HepG2 (cell line): Measurements from ENCODE around the gene CDK18. TPM values are rescaled to one million over a fixed set of nuclear protein-coding genes. Genes with fewer than 3 reads are reported as not detected.
A peak's percentile ranks its signal among the peaks of the same experiment; 100 is the strongest.

Experiments used
- CBX5 ChIP-seq: sonication (generic); formaldehyde crosslinking; IDR thresholded peaks from 2 replicates; pipeline ENCODE4 v1.4.0; 2020; ENCODE audit warnings: missing genetic modification reagents, borderline replicate concordance
- ESRRA ChIP-seq: sonication (generic); formaldehyde crosslinking; IDR thresholded peaks from 2 replicates; pipeline ENCODE4 v1.5.1; 2020; ENCODE audit warnings: mild to moderate bottlenecking, low read depth, missing genetic modification reagents
- FLYWCH1 ChIP-seq: sonication (generic); formaldehyde crosslinking; IDR thresholded peaks from 2 replicates; pipeline ENCODE4 v1.8.1; 2023; ENCODE audit warnings: mild to moderate bottlenecking, missing genetic modification reagents
- FOXM1 ChIP-seq: sonication (generic); formaldehyde crosslinking; IDR thresholded peaks from 2 replicates; pipeline ENCODE4 v1.5.0; 2020; ENCODE audit warnings: missing genetic modification reagents
- HOXD1 ChIP-seq: sonication (generic); formaldehyde crosslinking; IDR thresholded peaks from 2 replicates; pipeline ENCODE4 v1.5.0; 2020; ENCODE audit warnings: missing genetic modification reagents
- MTA3 ChIP-seq: sonication (generic); formaldehyde crosslinking; IDR thresholded peaks from 2 replicates; pipeline ENCODE4 v1.4.0; 2020; ENCODE audit warnings: missing genetic modification reagents
- MTF2 ChIP-seq: sonication (generic); formaldehyde crosslinking; IDR thresholded peaks from 2 replicates; pipeline ENCODE4 v1.5.0; 2020; ENCODE audit warnings: missing genetic modification reagents, borderline replicate concordance
- PAF1 ChIP-seq: IDR thresholded peaks from 2 replicates; pipeline ENCODE4 v1.6.1; 2016; ENCODE audit warnings: missing genetic modification reagents, missing compliant biosample characterization
- RCOR2 ChIP-seq: IDR thresholded peaks from 2 replicates; pipeline ENCODE4 v1.6.1; 2016; ENCODE audit warnings: missing biosample characterization, missing genetic modification reagents
- SMAD3 ChIP-seq: sonication (generic); formaldehyde crosslinking; IDR thresholded peaks from 2 replicates; pipeline ENCODE4 v1.4.0; 2020; ENCODE audit warnings: missing genetic modification reagents
- THAP11 ChIP-seq: IDR thresholded peaks from 2 replicates; pipeline ENCODE4 v1.6.1; 2016; ENCODE audit warnings: missing biosample characterization, missing genetic modification reagents
- TSC22D2 ChIP-seq: sonication (generic); formaldehyde crosslinking; IDR thresholded peaks from 2 replicates; pipeline ENCODE4 v1.5.1; 2020; ENCODE audit warnings: missing genetic modification reagents, mild to moderate bottlenecking, borderline replicate concordance
- ZKSCAN1 ChIP-seq: fragments of 150-350 bp; IDR thresholded peaks from 2 replicates; pipeline ENCODE4 v1.6.1; 2014; ENCODE audit warnings: low read length
- ZNF160 ChIP-seq: sonication (generic); formaldehyde crosslinking; IDR thresholded peaks from 2 replicates; pipeline ENCODE4 v1.8.0; 2022; ENCODE audit warnings: mild to moderate bottlenecking, inconsistent platforms, missing genetic modification reagents
- ZNF205 ChIP-seq: IDR thresholded peaks from 2 replicates; pipeline ENCODE4 v1.6.1; 2018; ENCODE audit warnings: missing biosample characterization, missing genetic modification reagents
- ZNF446 ChIP-seq: sonication (generic); formaldehyde crosslinking; IDR thresholded peaks from 2 replicates; pipeline ENCODE4 v1.5.0; 2020; ENCODE audit warnings: mild to moderate bottlenecking, missing genetic modification reagents
- ZNF879 ChIP-seq: sonication (generic); formaldehyde crosslinking; IDR thresholded peaks from 2 replicates; pipeline ENCODE4 v1.8.1; 2023; ENCODE audit warnings: missing genetic modification reagents
- polyA plus RNA-seq, 8 experiments: library from polyadenylated mRNA; depleted of rRNA in 3 of 8; stranded (reverse) in 7 of 8; unstranded in 1 of 8; fragments of >200 nt; fragmentation: Illumina TruSeq in 4 of 8; extraction: Trizol in 4 of 8; gene quantifications; 2 replicates each; pipeline versions ENCODE4 v1.2.1 to v1.2.3, GENCODE V29; 2011 to 2016; ENCODE audit warnings: low read depth in 4 of 8, missing spikeins in 1 of 8, mixed read lengths in 1 of 8; ENCODE audit not compliant: insufficient read depth in 1 of 8
- total RNA-seq, 5 experiments: library from RNA; depleted of rRNA; stranded (reverse); fragments of >200 nt; fragmentation: Illumina TruSeq; extraction: Trizol; gene quantifications; 2 replicates each; pipeline ENCODE4 v1.2.3, GENCODE V29; 2016; ENCODE audit warnings: low read depth in 1 of 5
- TF ChIP-seq, protein P1 (sequence below): sonication (generic); formaldehyde crosslinking; IDR thresholded peaks from 2 replicates; pipeline ENCODE4 v1.4.0; 2020; ENCODE audit warnings: missing genetic modification reagents
- TF ChIP-seq, protein P2 (sequence below): sonication (generic); formaldehyde crosslinking; IDR thresholded peaks from 2 replicates; pipeline ENCODE4 v1.4.0; 2020; ENCODE audit warnings: missing genetic modification reagents
- TF ChIP-seq, protein P3 (sequence below): IDR thresholded peaks from 2 replicates; pipeline ENCODE4 v1.6.1; 2016
- TF ChIP-seq, protein P4 (sequence below): sonication (generic); formaldehyde crosslinking; IDR thresholded peaks from 2 replicates; pipeline ENCODE4 v1.8.1; 2023; ENCODE audit warnings: missing genetic modification reagents, mild to moderate bottlenecking, borderline replicate concordance
- TF ChIP-seq, protein P5 (sequence below): sonication (generic); formaldehyde crosslinking; IDR thresholded peaks from 2 replicates; pipeline ENCODE4 v1.4.0; 2020; ENCODE audit warnings: mild to moderate bottlenecking, missing genetic modification reagents

Gene CDK18
- total and polyA plus RNA-seq, 2 of the 13 experiments (the other 11 are each of a cell fraction or from before 2014, with no cell fraction given) = 6.4 to 38.8 TPM

DNA sequence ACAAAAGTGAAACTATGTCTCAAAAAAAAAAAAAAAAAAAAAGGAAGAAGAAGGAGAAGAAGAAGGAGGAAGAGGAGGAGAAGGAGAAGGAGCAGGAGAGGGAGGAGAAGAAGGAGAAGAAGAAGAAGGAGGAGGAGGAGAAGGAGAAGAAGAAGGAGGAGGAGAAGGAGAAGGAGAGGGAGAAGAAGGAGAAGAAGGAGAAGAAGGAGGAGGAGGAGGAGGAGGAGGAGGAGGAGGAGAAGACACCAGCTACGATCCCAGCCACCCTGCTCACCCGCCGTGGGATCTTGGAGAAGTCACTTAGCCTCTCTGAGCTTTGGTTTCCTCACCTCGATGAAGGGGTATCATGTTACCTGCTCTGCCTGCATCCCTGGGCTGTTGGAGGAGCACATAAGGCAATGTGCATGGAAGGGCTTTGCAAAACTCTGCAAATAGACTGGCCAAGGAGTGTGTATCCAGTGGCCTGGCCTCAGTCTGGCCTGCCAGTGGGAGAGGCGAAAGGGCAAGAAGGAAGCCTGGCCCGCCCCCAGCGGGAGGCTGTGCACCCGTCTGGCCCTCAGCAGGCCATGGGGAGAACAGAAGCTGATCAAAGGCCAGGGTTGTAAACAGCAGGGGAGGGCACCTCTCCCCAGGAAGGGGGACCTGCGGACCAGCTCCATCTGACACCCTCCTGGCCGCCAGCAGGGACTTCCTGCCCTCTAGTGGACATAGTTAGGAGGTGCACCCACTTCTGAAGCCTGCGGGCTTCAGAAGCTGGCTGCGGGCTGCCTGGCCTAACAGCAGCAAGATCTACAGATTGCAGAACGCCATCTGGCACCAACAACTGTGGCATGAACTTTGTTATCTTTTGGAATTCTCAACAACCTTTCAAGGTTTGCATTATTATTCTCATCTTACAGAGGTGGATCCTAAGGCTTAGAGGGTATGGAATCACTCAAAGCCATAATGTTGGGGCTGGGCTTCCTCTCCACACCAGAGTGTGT is 19.2 kb upstream of the CDK18 start (continued):
- TF ChIP-seq, protein P1, sequence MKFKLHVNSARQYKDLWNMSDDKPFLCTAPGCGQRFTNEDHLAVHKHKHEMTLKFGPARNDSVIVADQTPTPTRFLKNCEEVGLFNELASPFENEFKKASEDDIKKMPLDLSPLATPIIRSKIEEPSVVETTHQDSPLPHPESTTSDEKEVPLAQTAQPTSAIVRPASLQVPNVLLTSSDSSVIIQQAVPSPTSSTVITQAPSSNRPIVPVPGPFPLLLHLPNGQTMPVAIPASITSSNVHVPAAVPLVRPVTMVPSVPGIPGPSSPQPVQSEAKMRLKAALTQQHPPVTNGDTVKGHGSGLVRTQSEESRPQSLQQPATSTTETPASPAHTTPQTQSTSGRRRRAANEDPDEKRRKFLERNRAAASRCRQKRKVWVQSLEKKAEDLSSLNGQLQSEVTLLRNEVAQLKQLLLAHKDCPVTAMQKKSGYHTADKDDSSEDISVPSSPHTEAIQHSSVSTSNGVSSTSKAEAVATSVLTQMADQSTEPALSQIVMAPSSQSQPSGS (CRISPR knock-in tag) = peak; percentile 67; the same call in 1 of the 2 replicates
- no peak for TF ChIP-seq FLYWCH1
- TF ChIP-seq ZNF446 (CRISPR knock-in tag) = no peak
- 0 out of 2 replicates have a peak, but pooled peaks have one; percentile 40 for TF ChIP-seq SMAD3 (CRISPR knock-in tag)
- TF ChIP-seq ZNF879 (CRISPR knock-in tag) = no peak
- TF ChIP-seq, protein P2, sequence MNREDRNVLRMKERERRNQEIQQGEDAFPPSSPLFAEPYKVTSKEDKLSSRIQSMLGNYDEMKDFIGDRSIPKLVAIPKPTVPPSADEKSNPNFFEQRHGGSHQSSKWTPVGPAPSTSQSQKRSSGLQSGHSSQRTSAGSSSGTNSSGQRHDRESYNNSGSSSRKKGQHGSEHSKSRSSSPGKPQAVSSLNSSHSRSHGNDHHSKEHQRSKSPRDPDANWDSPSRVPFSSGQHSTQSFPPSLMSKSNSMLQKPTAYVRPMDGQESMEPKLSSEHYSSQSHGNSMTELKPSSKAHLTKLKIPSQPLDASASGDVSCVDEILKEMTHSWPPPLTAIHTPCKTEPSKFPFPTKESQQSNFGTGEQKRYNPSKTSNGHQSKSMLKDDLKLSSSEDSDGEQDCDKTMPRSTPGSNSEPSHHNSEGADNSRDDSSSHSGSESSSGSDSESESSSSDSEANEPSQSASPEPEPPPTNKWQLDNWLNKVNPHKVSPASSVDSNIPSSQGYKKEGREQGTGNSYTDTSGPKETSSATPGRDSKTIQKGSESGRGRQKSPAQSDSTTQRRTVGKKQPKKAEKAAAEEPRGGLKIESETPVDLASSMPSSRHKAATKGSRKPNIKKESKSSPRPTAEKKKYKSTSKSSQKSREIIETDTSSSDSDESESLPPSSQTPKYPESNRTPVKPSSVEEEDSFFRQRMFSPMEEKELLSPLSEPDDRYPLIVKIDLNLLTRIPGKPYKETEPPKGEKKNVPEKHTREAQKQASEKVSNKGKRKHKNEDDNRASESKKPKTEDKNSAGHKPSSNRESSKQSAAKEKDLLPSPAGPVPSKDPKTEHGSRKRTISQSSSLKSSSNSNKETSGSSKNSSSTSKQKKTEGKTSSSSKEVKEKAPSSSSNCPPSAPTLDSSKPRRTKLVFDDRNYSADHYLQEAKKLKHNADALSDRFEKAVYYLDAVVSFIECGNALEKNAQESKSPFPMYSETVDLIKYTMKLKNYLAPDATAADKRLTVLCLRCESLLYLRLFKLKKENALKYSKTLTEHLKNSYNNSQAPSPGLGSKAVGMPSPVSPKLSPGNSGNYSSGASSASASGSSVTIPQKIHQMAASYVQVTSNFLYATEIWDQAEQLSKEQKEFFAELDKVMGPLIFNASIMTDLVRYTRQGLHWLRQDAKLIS (CRISPR knock-in tag) = no peak
- TF ChIP-seq MTA3 (CRISPR knock-in tag) = no peak
- TF ChIP-seq HOXD1 (CRISPR knock-in tag) = no peak
- TF ChIP-seq ESRRA (CRISPR knock-in tag) = no peak
- TF ChIP-seq, protein P3, sequence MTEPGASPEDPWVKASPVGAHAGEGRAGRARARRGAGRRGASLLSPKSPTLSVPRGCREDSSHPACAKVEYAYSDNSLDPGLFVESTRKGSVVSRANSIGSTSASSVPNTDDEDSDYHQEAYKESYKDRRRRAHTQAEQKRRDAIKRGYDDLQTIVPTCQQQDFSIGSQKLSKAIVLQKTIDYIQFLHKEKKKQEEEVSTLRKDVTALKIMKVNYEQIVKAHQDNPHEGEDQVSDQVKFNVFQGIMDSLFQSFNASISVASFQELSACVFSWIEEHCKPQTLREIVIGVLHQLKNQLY (CRISPR knock-in tag) = peak; percentile 59; the same call in 1 of the 2 replicates
- TF ChIP-seq ZNF205 (CRISPR knock-in tag) = peak; percentile 55; the same call in 1 of the 2 replicates
- 0 out of 2 replicates have a peak, but pooled peaks have one; percentile 46 for TF ChIP-seq RCOR2 (CRISPR knock-in tag)
- TF ChIP-seq MTF2 = no peak
- TF ChIP-seq, protein P4, sequence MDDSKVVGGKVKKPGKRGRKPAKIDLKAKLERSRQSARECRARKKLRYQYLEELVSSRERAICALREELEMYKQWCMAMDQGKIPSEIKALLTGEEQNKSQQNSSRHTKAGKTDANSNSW (CRISPR knock-in tag) = no peak
- peak; percentile 74; the same call in 1 of the 2 replicates for TF ChIP-seq TSC22D2
- TF ChIP-seq, protein P5, sequence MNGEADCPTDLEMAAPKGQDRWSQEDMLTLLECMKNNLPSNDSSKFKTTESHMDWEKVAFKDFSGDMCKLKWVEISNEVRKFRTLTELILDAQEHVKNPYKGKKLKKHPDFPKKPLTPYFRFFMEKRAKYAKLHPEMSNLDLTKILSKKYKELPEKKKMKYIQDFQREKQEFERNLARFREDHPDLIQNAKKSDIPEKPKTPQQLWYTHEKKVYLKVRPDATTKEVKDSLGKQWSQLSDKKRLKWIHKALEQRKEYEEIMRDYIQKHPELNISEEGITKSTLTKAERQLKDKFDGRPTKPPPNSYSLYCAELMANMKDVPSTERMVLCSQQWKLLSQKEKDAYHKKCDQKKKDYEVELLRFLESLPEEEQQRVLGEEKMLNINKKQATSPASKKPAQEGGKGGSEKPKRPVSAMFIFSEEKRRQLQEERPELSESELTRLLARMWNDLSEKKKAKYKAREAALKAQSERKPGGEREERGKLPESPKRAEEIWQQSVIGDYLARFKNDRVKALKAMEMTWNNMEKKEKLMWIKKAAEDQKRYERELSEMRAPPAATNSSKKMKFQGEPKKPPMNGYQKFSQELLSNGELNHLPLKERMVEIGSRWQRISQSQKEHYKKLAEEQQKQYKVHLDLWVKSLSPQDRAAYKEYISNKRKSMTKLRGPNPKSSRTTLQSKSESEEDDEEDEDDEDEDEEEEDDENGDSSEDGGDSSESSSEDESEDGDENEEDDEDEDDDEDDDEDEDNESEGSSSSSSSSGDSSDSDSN (CRISPR knock-in tag) = peak; percentile 84
- no peak for TF ChIP-seq PAF1 (CRISPR knock-in tag)
- no peak for TF ChIP-seq ZNF160
- TF ChIP-seq THAP11 (CRISPR knock-in tag) = peak; percentile 66
- TF ChIP-seq ZKSCAN1 = no peak
- TF ChIP-seq FOXM1 (CRISPR knock-in tag) = no peak
- peak; percentile 37; the same call in 1 of the 2 replicates for TF ChIP-seq CBX5
